Bronchial epithelial cell (primary cell): Measurements from ENCODE around the gene RPP40. TPM values are rescaled to one million over a fixed set of nuclear protein-coding genes. Genes with fewer than 3 reads are reported as not detected.
"Not testable (repeated sequence)": the region's sequence is repeated elsewhere in the genome, so short reads cannot be mapped to it uniquely, and the experiment has no call there.

Source experiments
- DNase-seq: peaks from one replicate; pipeline ENCODE4 v3.0.0-alpha.2; 2010; ENCODE audit warnings: low read depth
- FAIRE-seq: peaks from 2 replicates; lab custom pipeline; 2011; peaks lifted over from hg19 to GRCh38; lab: Jason Lieb, UNC
- H3K27me3 ChIP-seq: 2 replicates; pipeline ENCODE4 v1.5.1; 2011; ENCODE audit warnings: low read length; ENCODE audit not compliant: control insufficient read depth, insufficient read depth
- H3K36me3 ChIP-seq: 2 replicates; pipeline ENCODE4 v1.5.1; 2011; ENCODE audit warnings: low read length; ENCODE audit not compliant: control insufficient read depth, insufficient read depth
- H3K4me3 ChIP-seq: 2 replicates; pipeline ENCODE4 v1.5.1; 2011; ENCODE audit warnings: mild to moderate bottlenecking, low read depth, low read length, control low read depth
- CTCF ChIP-seq: IDR thresholded peaks from 2 replicates; pipeline ENCODE4 v1.5.1; 2011; ENCODE audit warnings: mild to moderate bottlenecking, moderate library complexity, low read length, control low read depth, inconsistent platforms; ENCODE audit not compliant: insufficient read depth, severe bottlenecking
- total RNA-seq: library from RNA; depleted of rRNA; stranded (reverse); fragments of >200 nt; gene quantifications from 2 replicates; pipeline ENCODE4 v1.2.1, GENCODE V29; 2014

The RPP40 gene
- total RNA-seq, 1 donor from 2014 or later = 10.3 TPM

DNA sequence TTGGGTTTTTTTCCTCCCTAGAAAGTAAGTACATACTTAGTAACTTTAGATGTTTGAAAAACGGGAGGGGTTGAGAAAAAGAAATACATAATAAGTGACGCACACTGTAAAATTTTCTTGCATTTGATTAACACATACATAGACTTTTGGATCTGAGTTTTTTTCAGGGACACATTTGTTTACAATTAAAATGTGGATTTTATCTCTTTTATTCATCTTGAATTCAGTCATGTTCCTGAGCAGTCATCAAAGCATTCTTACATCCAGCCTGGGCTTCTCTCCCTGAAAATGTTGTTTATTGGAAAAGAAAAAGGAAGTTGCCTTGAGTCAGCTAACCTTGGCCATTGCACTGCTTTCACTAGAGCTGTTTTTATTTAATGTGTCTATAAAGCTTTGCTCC is 8.7 kb upstream of the RPP40 start:
- TF ChIP-seq CTCF = no peak
- no peaks in the 10 kb centered on the region for H3K27me3 ChIP-seq
- H3K4me3 ChIP-seq = no peak overlapping the region
- no peak for DNase-seq
- no peak for FAIRE-seq
- H3K36me3 ChIP-seq = no peaks in the 10 kb centered on the region

- no peak for TF ChIP-seq CTCF
- Histone ChIP-seq H3K27me3 (no peaks in the 10 kb centered on the region), H3K4me3 (no peak overlapping the region), H3K36me3 (no peaks in the 10 kb centered on the region)
- DNase-seq = no peak
- FAIRE-seq = no peak
Observed at GRCh38 chr6:5011346-5011745, 7.5 kb upstream of the RPP40 start.

- DNase-seq (no peak), FAIRE-seq (no peak)
- H3K4me3 ChIP-seq = no peak overlapping the region
- no peaks in the 10 kb centered on the region for H3K36me3 ChIP-seq
- no peaks in the 10 kb centered on the region for H3K27me3 ChIP-seq
- TF ChIP-seq CTCF = no peak
Observed at GRCh38 chr6:5007531-5007930, 3.7 kb upstream of the RPP40 start.

DNA sequence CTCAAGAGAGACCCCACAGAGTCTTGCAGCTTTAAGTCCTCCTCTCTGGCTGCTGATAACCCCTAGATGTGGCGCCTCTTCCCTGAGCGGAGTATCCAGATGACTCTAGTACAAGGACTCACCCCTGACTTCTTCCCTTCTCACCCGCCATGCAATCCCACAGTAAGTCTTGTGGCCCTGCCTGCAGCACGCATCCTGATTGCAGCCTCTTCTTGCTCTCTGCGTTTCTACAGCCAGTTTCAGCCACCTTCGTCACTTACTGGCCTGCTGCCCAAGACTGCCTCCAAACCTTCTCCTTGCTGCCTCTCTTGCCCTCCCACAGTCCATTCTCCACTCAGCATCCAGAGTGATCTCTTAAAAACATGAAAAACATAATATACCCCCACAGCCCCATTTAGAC is 2.4 kb upstream of the RPP40 start:
- DNase-seq (no peak), FAIRE-seq (no peak)
- H3K36me3 ChIP-seq = no peaks in the 10 kb centered on the region
- no peak overlapping the region for H3K4me3 ChIP-seq
- H3K27me3 ChIP-seq = no peaks in the 10 kb centered on the region
- TF ChIP-seq CTCF = no peak

GRCh38 chr6:5005038-5005433 is 1.2 kb upstream of the RPP40 start:
- not testable (repeated sequence) for H3K4me3 ChIP-seq, H3K27me3 ChIP-seq, DNase-seq, FAIRE-seq, H3K36me3 ChIP-seq

DNA sequence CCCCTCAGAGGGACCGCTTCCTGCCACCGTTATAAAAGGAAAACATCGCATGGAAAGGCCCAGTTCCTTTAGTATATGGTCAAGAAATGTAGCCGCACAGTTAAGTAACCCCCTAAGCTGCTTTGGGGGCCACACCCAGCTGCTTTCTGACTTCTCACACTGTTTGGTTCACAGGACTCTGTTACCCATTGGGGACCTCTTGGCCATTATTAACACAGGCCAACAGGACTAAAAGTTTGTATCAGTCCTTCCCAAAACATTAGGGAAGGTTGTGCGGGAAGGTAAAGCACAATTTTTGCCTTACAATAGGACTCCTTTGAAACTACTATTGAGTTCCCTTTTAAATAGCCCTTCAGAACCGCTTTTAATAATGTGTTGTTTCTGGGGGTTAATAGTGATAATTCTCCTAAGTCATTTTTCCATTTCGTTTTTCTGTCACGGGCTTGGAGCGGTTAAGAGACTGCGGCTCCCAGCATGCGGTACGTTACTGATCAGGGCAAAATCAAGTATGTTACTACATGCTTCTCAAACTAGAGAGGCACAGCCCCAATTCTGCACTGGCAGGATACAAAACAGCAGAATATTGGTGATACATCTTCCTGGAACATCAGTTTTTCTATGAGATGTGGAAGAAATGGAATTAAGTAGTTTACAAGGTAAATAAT is 668 bp upstream of the RPP40 start:
- TF ChIP-seq CTCF = no peak
- Histone ChIP-seq H3K36me3 (peaks cover 3% of the 10 kb centered on the region), H3K27me3 (no peaks in the 10 kb centered on the region), H3K4me3 (peak overlapping the region; percentile 91)
- FAIRE-seq (no peak), DNase-seq (no peak)
